Stimulated activated CD4-positive, alpha-beta T cell treated with anti-CD3 and anti-CD28 coated beads, Interleukin-1b, Interleukin-23, amount 100 ng/mL, for 4 hours (primary cell): Measurements from ENCODE around the gene BTBD16.

ENCODE experiments used
- DNase-seq, 2 donors: peaks; one replicate each; pipeline ENCODE4 v3.0.0-alpha.2; 2020; ENCODE audit warnings: low read depth in 2 of 2

Gene BTBD16

GRCh38 chr10:122343135-122343800 lies 72.2 kb downstream of the BTBD16 start:
- no peak for DNase-seq

GRCh38 chr10:122343936-122344335 lies 72.8 kb downstream of the BTBD16 start:
- DNase-seq, result no peak

GRCh38 chr10:122344741-122345258 lies 73.7 kb downstream of the BTBD16 start:
- no peak for DNase-seq

GRCh38 chr10:122346326-122346950 lies 75.3 kb downstream of the BTBD16 start:
- DNase-seq, result no peak

- DNase-seq, result no peak
These were observed 76.2 kb downstream of the BTBD16 start for GRCh38 chr10:122347170-122347841.

- DNase-seq, result no peak
These were observed 77.4 kb downstream of the BTBD16 start for GRCh38 chr10:122348512-122348911.

DNA sequence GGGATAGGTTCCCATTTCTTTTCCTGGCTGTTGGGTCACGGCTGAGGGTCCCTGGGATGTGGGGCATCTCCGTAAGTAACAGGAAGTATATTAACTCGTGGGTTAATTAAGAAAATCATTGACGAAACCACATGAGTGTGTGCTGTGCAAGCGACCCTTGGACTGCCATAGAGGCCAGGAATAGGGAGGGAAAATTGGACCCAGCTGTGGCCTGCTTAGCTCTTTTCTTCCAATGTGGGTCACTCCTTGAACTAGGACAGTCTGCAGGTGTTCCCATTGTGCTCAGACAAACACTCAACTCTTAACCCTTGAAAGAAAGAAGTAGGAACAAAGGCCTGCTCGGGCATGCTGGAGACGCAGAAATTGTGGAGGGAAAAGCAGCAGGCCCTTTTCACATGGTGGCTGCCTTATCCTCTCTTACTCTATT lies 77.9 kb downstream of the BTBD16 start:
- no peak for DNase-seq

DNA sequence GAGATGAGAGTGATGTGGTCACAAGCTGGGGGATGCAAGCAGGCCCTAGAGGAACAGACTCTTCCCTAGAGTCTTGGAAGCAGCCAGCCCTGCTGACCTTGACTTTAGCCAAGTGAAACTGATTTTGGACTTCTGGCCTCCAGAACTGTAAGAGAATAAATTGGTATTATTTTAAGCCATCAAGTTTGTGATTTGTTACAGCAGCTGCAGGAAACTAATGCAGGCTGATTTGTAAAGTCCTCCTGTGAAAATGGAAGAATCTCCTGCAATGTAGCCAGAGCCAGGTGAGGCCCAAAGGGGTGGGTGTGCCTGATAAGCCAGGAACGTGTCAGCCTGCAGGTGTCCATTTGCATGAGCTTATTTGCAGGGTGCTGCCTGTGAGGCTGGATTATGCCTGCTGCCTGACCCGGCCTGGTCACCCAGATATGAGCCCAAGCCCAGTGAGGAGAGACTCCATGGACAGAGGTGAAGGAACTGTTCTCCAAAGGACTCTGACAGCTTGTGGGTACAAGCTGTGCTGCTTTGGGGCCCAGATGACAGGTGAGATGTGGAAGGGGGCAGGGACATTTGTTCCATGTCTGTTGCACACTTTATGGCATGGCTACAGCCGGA lies 78.8 kb downstream of the BTBD16 start:
- DNase-seq, result no peak

GRCh38 chr10:122350893-122351292 lies 79.8 kb downstream of the BTBD16 start:
- no peak for DNase-seq

DNA sequence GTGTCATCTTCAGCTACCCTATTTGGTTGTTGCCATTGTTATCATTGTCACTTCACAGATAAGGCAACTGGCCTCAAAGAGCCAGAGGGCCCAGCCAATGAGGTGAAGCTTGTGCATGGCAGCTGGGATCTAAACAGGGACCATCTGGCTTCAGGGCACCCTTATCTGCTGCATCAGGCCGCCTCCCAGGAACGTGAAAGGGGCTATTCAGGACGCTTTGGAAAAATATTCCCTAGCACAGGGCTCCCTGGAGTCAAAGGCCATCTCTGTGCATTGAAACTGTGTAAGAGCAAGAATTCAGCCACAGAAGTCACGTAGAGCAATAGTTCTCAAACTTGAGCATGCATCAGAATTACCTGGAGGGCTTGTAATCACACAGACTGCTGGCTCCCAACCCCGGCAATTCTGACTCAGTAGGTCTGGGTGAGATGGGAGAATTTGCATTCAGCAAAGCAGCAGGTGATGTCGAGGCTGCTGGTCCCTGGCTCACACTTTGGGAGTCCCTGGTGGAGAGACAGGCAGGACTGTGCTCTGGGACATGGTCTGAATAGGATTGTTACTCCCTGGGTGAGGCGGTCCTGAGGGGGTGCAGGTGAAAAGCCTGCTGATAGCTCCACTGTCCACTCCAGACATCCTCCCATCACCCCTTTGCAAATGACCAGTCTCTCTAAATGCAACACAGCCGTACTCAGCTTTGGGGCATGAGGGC lies 81.9 kb downstream of the BTBD16 start:
- no peak for DNase-seq

DNA sequence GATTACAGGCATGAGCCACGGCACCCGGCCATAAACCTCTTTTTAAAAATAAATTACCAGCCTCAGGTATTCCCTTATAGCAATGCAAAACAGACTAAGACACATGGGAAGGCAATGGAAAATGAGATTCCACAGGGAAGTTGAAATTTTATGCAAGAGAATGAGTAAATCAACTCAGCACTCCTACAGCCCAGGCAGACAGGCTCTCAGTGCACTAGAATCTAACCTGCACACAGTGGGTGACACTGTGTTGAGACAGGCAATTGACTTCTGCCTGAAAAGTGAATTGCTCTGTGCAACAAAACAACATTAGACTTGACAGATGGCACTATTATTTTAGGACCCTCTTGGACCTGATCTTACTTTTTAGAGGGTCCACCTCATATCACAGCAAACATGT lies 83.3 kb downstream of the BTBD16 start:
- DNase-seq, result no peak

GRCh38 chr10:122357685-122358084 lies 86.6 kb downstream of the BTBD16 start:
- DNase-seq, result no peak

- no peak for DNase-seq
These were observed 88.5 kb downstream of the BTBD16 start for GRCh38 chr10:122359621-122360020.

DNA sequence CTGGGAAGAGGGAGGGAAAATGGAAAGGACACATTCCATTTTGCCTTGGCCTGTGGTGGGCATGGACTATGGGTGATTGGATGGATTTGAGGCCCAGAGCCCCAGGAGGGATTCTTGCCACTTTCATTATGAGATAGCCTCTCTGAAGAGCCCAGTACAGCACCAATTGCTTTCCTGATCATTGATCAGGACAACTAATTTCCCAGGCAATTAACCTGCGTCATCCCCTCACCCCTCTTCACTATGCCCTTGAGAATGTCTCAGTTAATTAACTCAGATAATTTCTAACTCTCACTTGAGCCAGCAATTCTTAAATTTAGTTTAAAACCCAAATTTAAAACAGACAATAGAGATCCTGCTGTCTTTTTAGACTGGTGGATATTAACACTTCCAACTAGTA lies 90.0 kb downstream of the BTBD16 start:
- no peak for DNase-seq

DNA sequence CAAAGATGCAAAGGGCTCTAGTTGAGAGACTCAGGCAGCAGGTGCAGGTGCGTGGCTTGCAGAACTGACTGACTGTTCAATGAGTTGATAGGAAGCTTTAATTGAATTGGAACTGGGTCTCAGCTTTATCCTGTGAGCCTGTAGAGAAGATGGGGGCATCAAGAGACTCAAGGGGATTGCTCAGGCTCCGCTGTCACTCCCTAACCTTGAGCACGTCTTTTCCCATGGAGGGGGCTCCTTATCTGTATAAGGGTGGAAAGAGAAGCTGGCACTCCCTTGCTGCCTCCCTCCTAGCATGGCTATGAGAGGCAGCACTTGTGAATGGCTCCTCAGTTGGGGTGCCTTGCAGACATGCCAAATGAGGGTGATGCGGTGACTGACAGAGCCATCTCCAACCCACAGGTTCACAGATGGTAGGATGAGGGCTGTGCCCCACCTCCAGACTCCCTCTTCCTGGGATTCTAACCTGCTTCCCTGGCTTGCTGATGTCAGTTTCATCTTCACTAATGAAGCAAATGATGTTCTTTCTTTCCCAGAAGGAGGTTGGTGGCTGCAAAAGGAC lies 91.0 kb downstream of the BTBD16 start:
- DNase-seq, result no peak

DNA sequence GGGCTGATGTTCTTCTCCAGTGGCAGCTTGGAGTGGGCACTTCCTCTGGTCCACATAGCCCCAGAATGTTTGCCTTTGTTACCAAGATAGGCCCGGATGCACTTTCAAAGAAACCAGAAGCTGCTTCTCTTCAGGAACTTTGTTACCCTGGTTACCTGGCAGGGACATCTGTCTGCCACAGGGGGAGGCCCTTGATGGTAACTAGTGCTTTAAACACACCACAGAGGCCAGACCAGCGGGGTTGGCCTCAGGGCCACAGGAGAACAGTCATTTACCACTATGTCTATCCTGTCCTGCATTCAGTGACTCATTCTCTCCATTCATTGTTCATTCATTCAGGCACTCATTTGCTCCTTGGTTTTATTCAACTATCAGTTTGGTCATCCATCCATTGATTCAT lies 91.5 kb downstream of the BTBD16 start:
- no peak for DNase-seq

DNA sequence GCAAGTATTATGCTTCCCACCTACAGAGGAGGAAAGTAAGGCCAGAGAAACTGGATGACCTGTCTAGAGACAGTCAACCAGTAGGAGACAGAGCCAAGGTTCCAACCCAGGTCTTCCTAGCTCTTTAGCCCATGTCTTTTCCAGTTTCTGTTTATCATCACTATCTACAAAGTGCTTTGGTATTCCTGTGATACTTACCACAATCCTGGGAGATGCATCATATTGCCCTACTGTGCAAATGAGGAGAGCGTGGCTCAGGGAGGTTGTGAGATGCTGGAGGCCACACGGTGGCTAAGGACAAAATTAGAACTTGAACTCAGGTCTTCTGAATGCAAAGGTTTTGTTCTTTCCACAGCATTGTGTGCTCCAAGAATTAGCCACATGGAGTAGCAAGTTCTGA lies 92.2 kb downstream of the BTBD16 start:
- DNase-seq, result no peak

- DNase-seq, result no peak
These were observed 92.8 kb downstream of the BTBD16 start for GRCh38 chr10:122363722-122364463.

DNA sequence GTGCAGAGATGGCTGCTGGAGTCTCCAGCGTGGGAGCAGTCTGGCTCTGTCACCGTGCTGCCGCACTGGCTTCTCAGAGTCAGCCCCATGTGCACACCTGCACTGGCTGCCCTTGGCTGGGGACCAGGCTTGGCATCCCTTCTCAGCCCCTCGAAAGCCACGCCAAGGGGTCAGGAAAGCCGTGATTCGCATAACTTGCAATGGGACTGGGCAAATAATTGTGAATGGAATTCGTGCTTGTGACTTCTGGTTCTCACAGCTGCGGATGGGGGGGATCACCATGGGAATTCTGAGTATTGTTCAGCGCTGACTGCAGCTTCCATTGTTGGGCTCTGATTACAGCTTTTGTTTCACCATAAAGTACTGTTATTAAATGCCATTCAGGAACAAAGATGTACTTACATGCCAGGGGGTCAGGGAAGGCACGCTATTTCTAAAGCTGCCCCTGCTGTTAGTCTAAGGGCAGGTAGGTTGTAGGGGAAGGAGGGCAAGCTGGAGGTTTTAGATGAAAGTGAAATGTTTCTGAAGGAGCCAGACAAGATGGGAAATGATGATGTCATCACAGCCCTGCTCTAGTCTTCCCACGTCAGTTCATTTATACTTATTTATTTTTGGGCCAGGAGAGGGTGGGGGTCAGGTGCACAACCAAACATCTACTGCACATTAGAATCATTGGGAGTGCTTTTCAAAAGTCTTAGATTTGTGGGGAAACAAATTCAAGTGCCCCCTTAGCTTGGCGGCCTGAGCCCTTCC lies 97.6 kb downstream of the BTBD16 start:
- no peak for DNase-seq

GRCh38 chr10:122373108-122373507 lies 102.0 kb downstream of the BTBD16 start:
- no peak for DNase-seq
